ENCODE measurements around the gene ATP8A2.

Gene ATP8A2

DNA sequence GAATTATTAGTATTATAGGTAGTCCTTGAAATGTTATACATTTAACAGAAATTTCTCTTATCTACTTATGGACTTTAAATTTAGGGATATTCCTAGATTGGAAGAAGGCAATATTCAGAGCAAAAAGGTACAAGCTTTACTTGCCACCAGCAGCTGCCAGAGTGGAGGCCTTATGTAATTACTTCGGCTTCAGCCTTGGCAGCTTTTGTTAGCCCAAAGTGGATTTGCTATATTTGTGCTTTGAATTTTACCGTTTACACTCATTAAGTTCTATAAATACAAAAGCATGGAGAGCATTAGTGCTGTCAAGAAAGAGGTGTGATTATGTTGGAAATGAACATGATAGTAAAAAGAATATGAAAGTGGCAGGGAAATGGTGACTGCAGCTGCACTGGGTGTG lies 319.9 kb downstream of the ATP8A2 start:
- Histone ChIP-seq H3K4me1 (ENCODE audit: control insufficient read depth, insufficient read depth, low read length) (no peaks in the 10 kb centered on the region), H3K9ac (ENCODE audit: low read depth, low read length) (no peak overlapping the region), H3K9me3 (ENCODE audit: control insufficient read depth, insufficient read depth, low read length) (no peaks in the 10 kb centered on the region), H3K36me3 (ENCODE audit: control insufficient read depth, insufficient read depth, low read length) (no peaks in the 10 kb centered on the region), H3K4me3 (ENCODE audit: low read depth, low read length) (no peak overlapping the region), H3K27me3 (ENCODE audit: control insufficient read depth, insufficient read depth, low read length) (no peaks in the 10 kb centered on the region)

DNA sequence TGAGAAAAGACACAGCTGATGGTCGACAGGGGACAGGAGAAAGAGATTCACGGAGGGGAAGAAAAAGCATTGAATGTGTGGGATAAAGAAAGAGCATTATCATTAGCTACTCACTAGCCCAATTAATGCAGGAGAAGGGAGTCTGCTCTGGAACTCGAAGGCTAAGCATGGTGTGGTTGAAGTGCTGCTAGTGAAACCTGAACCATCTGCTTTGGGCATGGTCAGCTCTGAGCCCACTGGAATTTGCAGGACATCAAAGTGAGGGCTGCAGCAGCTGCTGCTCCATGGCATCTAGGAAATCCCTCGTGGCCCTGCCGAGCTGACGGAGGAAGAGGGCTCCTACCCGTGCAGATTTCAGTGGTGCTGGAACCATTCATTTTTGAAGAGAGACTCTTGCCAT lies 320.3 kb downstream of the ATP8A2 start:
- Histone ChIP-seq H3K4me3 (ENCODE audit: low read depth, low read length) (no peak overlapping the region), H3K27me3 (ENCODE audit: control insufficient read depth, insufficient read depth, low read length) (no peaks in the 10 kb centered on the region), H3K9me3 (ENCODE audit: control insufficient read depth, insufficient read depth, low read length) (no peaks in the 10 kb centered on the region), H3K9ac (ENCODE audit: low read depth, low read length) (no peak overlapping the region), H3K36me3 (ENCODE audit: control insufficient read depth, insufficient read depth, low read length) (no peaks in the 10 kb centered on the region), H3K4me1 (ENCODE audit: control insufficient read depth, insufficient read depth, low read length) (no peaks in the 10 kb centered on the region)

DNA sequence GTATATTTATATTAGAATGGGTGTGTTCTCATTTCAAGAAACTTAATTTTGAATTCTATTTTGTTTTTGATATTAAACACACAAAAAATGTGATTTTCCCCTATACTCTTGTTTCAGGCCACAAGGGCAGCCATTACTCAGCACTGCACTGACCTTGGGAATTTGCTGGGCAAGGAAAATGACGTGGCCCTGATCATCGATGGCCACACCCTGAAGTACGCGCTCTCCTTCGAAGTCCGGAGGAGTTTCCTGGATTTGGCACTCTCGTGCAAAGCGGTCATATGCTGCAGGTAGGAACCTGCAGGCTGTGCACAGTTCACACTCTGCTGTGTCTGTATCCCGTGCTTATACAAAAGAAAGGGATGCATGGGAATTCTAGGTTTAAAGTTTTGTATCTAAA lies 327.3 kb downstream of the ATP8A2 start:
- Histone ChIP-seq H3K9ac (ENCODE audit: low read depth, low read length) (no peak overlapping the region), H3K27me3 (ENCODE audit: control insufficient read depth, insufficient read depth, low read length) (no peaks in the 10 kb centered on the region), H3K4me3 (ENCODE audit: low read depth, low read length) (no peak overlapping the region)

GRCh38 chr13:25699600-25699999 lies 327.8 kb downstream of the ATP8A2 start:
- H3K36me3 ChIP-seq (ENCODE audit: control insufficient read depth, insufficient read depth, low read length) = no peaks in the 10 kb centered on the region
- H3K9me3 ChIP-seq (ENCODE audit: control insufficient read depth, insufficient read depth, low read length) = no peaks in the 10 kb centered on the region
- no peaks in the 10 kb centered on the region for H3K4me1 ChIP-seq (ENCODE audit: control insufficient read depth, insufficient read depth, low read length)
- H3K9ac ChIP-seq (ENCODE audit: low read depth, low read length) = no peak overlapping the region
- H3K4me3 ChIP-seq (ENCODE audit: low read depth, low read length) = no peak overlapping the region
- no peaks in the 10 kb centered on the region for H3K27me3 ChIP-seq (ENCODE audit: control insufficient read depth, insufficient read depth, low read length)

More for the DNA sequence above, 327.3 kb downstream of the ATP8A2 start:
- H3K4me1 ChIP-seq (ENCODE audit: control insufficient read depth, insufficient read depth, low read length) = no peaks in the 10 kb centered on the region
- H3K36me3 ChIP-seq (ENCODE audit: control insufficient read depth, insufficient read depth, low read length) = no peaks in the 10 kb centered on the region
- H3K9me3 ChIP-seq (ENCODE audit: control insufficient read depth, insufficient read depth, low read length) = no peaks in the 10 kb centered on the region

DNA sequence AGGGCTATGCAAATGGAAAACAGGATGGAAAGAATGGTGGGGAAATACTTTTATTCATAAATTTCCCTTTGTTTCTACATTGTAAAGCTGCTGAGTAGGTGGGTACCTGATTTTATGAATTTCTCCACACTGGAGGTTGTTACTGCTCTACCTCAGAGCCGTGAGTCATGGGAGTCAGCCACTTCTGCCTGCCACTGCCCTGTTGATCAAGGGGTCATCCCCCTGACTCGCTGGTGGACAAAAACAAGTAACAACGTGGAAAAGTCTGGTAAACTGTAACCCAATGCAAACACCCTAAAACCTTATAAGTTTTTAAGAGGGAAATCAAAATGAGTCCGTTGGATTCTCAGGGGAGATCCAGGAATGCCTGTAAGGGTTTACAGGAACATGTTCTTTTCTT lies 329.5 kb downstream of the ATP8A2 start:
- H3K27me3 ChIP-seq (ENCODE audit: control insufficient read depth, insufficient read depth, low read length) = no peaks in the 10 kb centered on the region
- no peaks in the 10 kb centered on the region for H3K4me1 ChIP-seq (ENCODE audit: control insufficient read depth, insufficient read depth, low read length)
- no peak overlapping the region for H3K9ac ChIP-seq (ENCODE audit: low read depth, low read length)
- no peak overlapping the region for H3K4me3 ChIP-seq (ENCODE audit: low read depth, low read length)
- H3K36me3 ChIP-seq (ENCODE audit: control insufficient read depth, insufficient read depth, low read length) = no peaks in the 10 kb centered on the region
- H3K9me3 ChIP-seq (ENCODE audit: control insufficient read depth, insufficient read depth, low read length) = no peaks in the 10 kb centered on the region

GRCh38 chr13:25702386-25702785 lies 330.6 kb downstream of the ATP8A2 start:
- Histone ChIP-seq H3K9me3 (ENCODE audit: control insufficient read depth, insufficient read depth, low read length) (no peaks in the 10 kb centered on the region), H3K9ac (ENCODE audit: low read depth, low read length) (no peak overlapping the region), H3K4me3 (ENCODE audit: low read depth, low read length) (no peak overlapping the region), H3K36me3 (ENCODE audit: control insufficient read depth, insufficient read depth, low read length) (no peaks in the 10 kb centered on the region), H3K4me1 (ENCODE audit: control insufficient read depth, insufficient read depth, low read length) (no peaks in the 10 kb centered on the region), H3K27me3 (ENCODE audit: control insufficient read depth, insufficient read depth, low read length) (no peaks in the 10 kb centered on the region)

GRCh38 chr13:25707726-25708125 lies 336.0 kb downstream of the ATP8A2 start:
- H3K4me1 ChIP-seq (ENCODE audit: control insufficient read depth, insufficient read depth, low read length) = no peaks in the 10 kb centered on the region
- no peaks in the 10 kb centered on the region for H3K27me3 ChIP-seq (ENCODE audit: control insufficient read depth, insufficient read depth, low read length)
- no peaks in the 10 kb centered on the region for H3K9me3 ChIP-seq (ENCODE audit: control insufficient read depth, insufficient read depth, low read length)
- no peak overlapping the region for H3K4me3 ChIP-seq (ENCODE audit: low read depth, low read length)
- H3K9ac ChIP-seq (ENCODE audit: low read depth, low read length) = no peak overlapping the region
- H3K36me3 ChIP-seq (ENCODE audit: control insufficient read depth, insufficient read depth, low read length) = no peaks in the 10 kb centered on the region

DNA sequence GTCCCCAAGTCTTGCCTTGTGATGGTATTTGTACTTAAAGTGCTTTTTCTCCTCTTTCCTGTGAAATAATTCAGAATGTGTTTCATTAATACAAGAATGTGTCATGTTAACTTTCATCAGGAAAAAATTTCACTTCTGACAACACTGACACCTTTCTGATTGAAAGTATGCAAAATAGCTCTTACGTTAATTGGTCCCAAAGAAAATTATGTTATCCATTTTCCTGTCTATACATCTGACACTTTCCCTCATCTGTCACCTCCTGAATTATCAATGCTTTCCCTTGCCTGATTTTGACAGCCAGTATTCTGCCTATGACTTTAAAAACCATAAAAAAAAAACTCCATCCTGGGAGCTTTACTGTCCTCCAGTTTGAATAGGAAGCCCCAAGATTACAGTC lies 336.5 kb downstream of the ATP8A2 start:
- no peak overlapping the region for H3K9ac ChIP-seq (ENCODE audit: low read depth, low read length)
- H3K36me3 ChIP-seq (ENCODE audit: control insufficient read depth, insufficient read depth, low read length) = no peaks in the 10 kb centered on the region
- H3K27me3 ChIP-seq (ENCODE audit: control insufficient read depth, insufficient read depth, low read length) = no peaks in the 10 kb centered on the region
- H3K4me1 ChIP-seq (ENCODE audit: control insufficient read depth, insufficient read depth, low read length) = no peaks in the 10 kb centered on the region
- no peak overlapping the region for H3K4me3 ChIP-seq (ENCODE audit: low read depth, low read length)
- H3K9me3 ChIP-seq (ENCODE audit: control insufficient read depth, insufficient read depth, low read length) = no peaks in the 10 kb centered on the region

- Histone ChIP-seq H3K4me1 (ENCODE audit: control insufficient read depth, insufficient read depth, low read length) (no peaks in the 10 kb centered on the region), H3K9me3 (ENCODE audit: control insufficient read depth, insufficient read depth, low read length) (no peaks in the 10 kb centered on the region), H3K9ac (ENCODE audit: low read depth, low read length) (no peak overlapping the region), H3K36me3 (ENCODE audit: control insufficient read depth, insufficient read depth, low read length) (no peaks in the 10 kb centered on the region), H3K4me3 (ENCODE audit: low read depth, low read length) (no peak overlapping the region), H3K27me3 (ENCODE audit: control insufficient read depth, insufficient read depth, low read length) (no peaks in the 10 kb centered on the region)
These were observed 337.3 kb downstream of the ATP8A2 start for GRCh38 chr13:25709088-25709487.

GRCh38 chr13:25715760-25716159 lies 344.0 kb downstream of the ATP8A2 start:
- Histone ChIP-seq H3K9ac (ENCODE audit: low read depth, low read length) (no peak overlapping the region), H3K4me3 (ENCODE audit: low read depth, low read length) (no peak overlapping the region), H3K27me3 (ENCODE audit: control insufficient read depth, insufficient read depth, low read length) (no peaks in the 10 kb centered on the region), H3K4me1 (ENCODE audit: control insufficient read depth, insufficient read depth, low read length) (no peaks in the 10 kb centered on the region), H3K36me3 (ENCODE audit: control insufficient read depth, insufficient read depth, low read length) (no peaks in the 10 kb centered on the region), H3K9me3 (ENCODE audit: control insufficient read depth, insufficient read depth, low read length) (no peaks in the 10 kb centered on the region)

- H3K4me1 ChIP-seq (ENCODE audit: control insufficient read depth, insufficient read depth, low read length) = no peaks in the 10 kb centered on the region
- no peak overlapping the region for H3K9ac ChIP-seq (ENCODE audit: low read depth, low read length)
- no peaks in the 10 kb centered on the region for H3K9me3 ChIP-seq (ENCODE audit: control insufficient read depth, insufficient read depth, low read length)
- H3K27me3 ChIP-seq (ENCODE audit: control insufficient read depth, insufficient read depth, low read length) = no peaks in the 10 kb centered on the region
- no peaks in the 10 kb centered on the region for H3K36me3 ChIP-seq (ENCODE audit: control insufficient read depth, insufficient read depth, low read length)
- H3K4me3 ChIP-seq (ENCODE audit: low read depth, low read length) = no peak overlapping the region
These were observed 346.0 kb downstream of the ATP8A2 start for GRCh38 chr13:25717666-25718197.

- no peaks in the 10 kb centered on the region for H3K27me3 ChIP-seq (ENCODE audit: control insufficient read depth, insufficient read depth, low read length)
- H3K4me1 ChIP-seq (ENCODE audit: control insufficient read depth, insufficient read depth, low read length) = no peaks in the 10 kb centered on the region
- H3K9me3 ChIP-seq (ENCODE audit: control insufficient read depth, insufficient read depth, low read length) = no peaks in the 10 kb centered on the region
- H3K9ac ChIP-seq (ENCODE audit: low read depth, low read length) = no peak overlapping the region
- H3K4me3 ChIP-seq (ENCODE audit: low read depth, low read length) = no peak overlapping the region
- H3K36me3 ChIP-seq (ENCODE audit: control insufficient read depth, insufficient read depth, low read length) = no peaks in the 10 kb centered on the region
These were observed 347.9 kb downstream of the ATP8A2 start for GRCh38 chr13:25719666-25720065.

GRCh38 chr13:25722893-25723292 lies 351.1 kb downstream of the ATP8A2 start:
- Histone ChIP-seq H3K9ac (ENCODE audit: low read depth, low read length) (no peak overlapping the region), H3K9me3 (ENCODE audit: control insufficient read depth, insufficient read depth, low read length) (no peaks in the 10 kb centered on the region), H3K4me3 (ENCODE audit: low read depth, low read length) (no peak overlapping the region), H3K4me1 (ENCODE audit: control insufficient read depth, insufficient read depth, low read length) (no peaks in the 10 kb centered on the region), H3K36me3 (ENCODE audit: control insufficient read depth, insufficient read depth, low read length) (no peaks in the 10 kb centered on the region), H3K27me3 (ENCODE audit: control insufficient read depth, insufficient read depth, low read length) (no peaks in the 10 kb centered on the region)

Measured in iPS-15b (cell line).